Nephron progenitor cell (in vitro differentiated cells): ENCODE measurements around the gene ITFG1.
"Not testable (repeated sequence)": the region's sequence is repeated elsewhere in the genome, so short reads cannot be mapped to it uniquely, and the experiment has no call there.

Experiments used
- DNase-seq: peaks from one replicate; pipeline ENCODE4 v3.0.0; 2021
- H3K27ac Mint-ChIP-seq: 2 replicates; pipeline ENCODE4 v1.8.0; 2021; ENCODE audit warnings: mild to moderate bottlenecking, moderate library complexity, mixed read lengths
- H3K27me3 Mint-ChIP-seq: 2 replicates; pipeline ENCODE4 v1.8.0; 2021; ENCODE audit warnings: mild to moderate bottlenecking, low read depth, mixed read lengths; ENCODE audit not compliant: poor library complexity
- H3K36me3 Mint-ChIP-seq: 2 replicates; pipeline ENCODE4 v1.8.0; 2021; ENCODE audit warnings: low read depth, mixed read lengths
- H3K4me1 Mint-ChIP-seq: 2 replicates; pipeline ENCODE4 v1.8.0; 2021; ENCODE audit warnings: mixed read lengths
- H3K4me3 Mint-ChIP-seq: 2 replicates; pipeline ENCODE4 v1.8.0; 2021; ENCODE audit warnings: mild to moderate bottlenecking, moderate library complexity, mixed read lengths
- H3K9me3 Mint-ChIP-seq: 2 replicates; pipeline ENCODE4 v1.8.0; 2021; ENCODE audit warnings: mild to moderate bottlenecking, moderate library complexity, mixed read lengths
- CTCF ChIP-seq: fragments of 200-600 bp; sonication (generic); IDR thresholded peaks from 2 replicates; pipeline ENCODE4 v1.5.0; 2021; ENCODE audit warnings: antibody characterized with exemption

The ITFG1 gene

GRCh38 chr16:47448830-47449575 lies 11.9 kb downstream of the ITFG1 start:
- peaks cover 39% of the 10 kb centered on the region for H3K36me3 Mint-ChIP-seq
- no peaks in the 10 kb centered on the region for H3K9me3 Mint-ChIP-seq
- no peak overlapping the region for H3K27ac Mint-ChIP-seq
- no peak for DNase-seq
- H3K4me1 Mint-ChIP-seq: no peaks in the 10 kb centered on the region
- H3K27me3 Mint-ChIP-seq: no peaks in the 10 kb centered on the region
- H3K4me3 Mint-ChIP-seq: no peak overlapping the region
- no peak for TF ChIP-seq CTCF

- no peak for DNase-seq
- H3K9me3 Mint-ChIP-seq: peaks cover 19% of the 10 kb centered on the region
- no peak overlapping the region for H3K4me3 Mint-ChIP-seq
- H3K36me3 Mint-ChIP-seq: peaks cover 47% of the 10 kb centered on the region
- H3K4me1 Mint-ChIP-seq: no peaks in the 10 kb centered on the region
- no peak for TF ChIP-seq CTCF
- no peaks in the 10 kb centered on the region for H3K27me3 Mint-ChIP-seq
- H3K27ac Mint-ChIP-seq: no peak overlapping the region
These were observed 14.4 kb downstream of the ITFG1 start for GRCh38 chr16:47446431-47446830.

GRCh38 chr16:47442884-47443283 lies 18.0 kb downstream of the ITFG1 start:
- H3K27me3 Mint-ChIP-seq, H3K4me3 Mint-ChIP-seq, H3K4me1 Mint-ChIP-seq, H3K27ac Mint-ChIP-seq, DNase-seq: not testable (repeated sequence)
- peaks cover 49% of the 10 kb centered on the region for H3K9me3 Mint-ChIP-seq
- peaks cover 71% of the 10 kb centered on the region for H3K36me3 Mint-ChIP-seq

- not testable (repeated sequence) for H3K4me3 Mint-ChIP-seq, DNase-seq, H3K4me1 Mint-ChIP-seq, H3K27me3 Mint-ChIP-seq, H3K27ac Mint-ChIP-seq
- peaks cover 79% of the 10 kb centered on the region for H3K36me3 Mint-ChIP-seq
- H3K9me3 Mint-ChIP-seq: peaks cover 55% of the 10 kb centered on the region
These were observed 20.8 kb downstream of the ITFG1 start for GRCh38 chr16:47440066-47440465.

GRCh38 chr16:47434274-47434673 lies 26.6 kb downstream of the ITFG1 start:
- Mint-ChIP-seq H3K9me3 (peaks cover 28% of the 10 kb centered on the region), H3K36me3 (peaks cover 60% of the 10 kb centered on the region)
- not testable (repeated sequence) for DNase-seq, H3K4me1 Mint-ChIP-seq, H3K4me3 Mint-ChIP-seq, H3K27me3 Mint-ChIP-seq, H3K27ac Mint-ChIP-seq

- DNase-seq: no peak
- no peak for TF ChIP-seq CTCF
- Mint-ChIP-seq H3K36me3 (peaks cover 55% of the 10 kb centered on the region), H3K4me3 (no peak overlapping the region), H3K4me1 (no peaks in the 10 kb centered on the region), H3K27ac (no peak overlapping the region), H3K27me3 (no peaks in the 10 kb centered on the region), H3K9me3 (peaks cover 12% of the 10 kb centered on the region)
These were observed 28.9 kb downstream of the ITFG1 start for GRCh38 chr16:47431960-47432359.

GRCh38 chr16:47426806-47427205 lies 34.1 kb downstream of the ITFG1 start:
- H3K4me1 Mint-ChIP-seq: no peaks in the 10 kb centered on the region
- no peak overlapping the region for H3K4me3 Mint-ChIP-seq
- H3K27me3 Mint-ChIP-seq: no peaks in the 10 kb centered on the region
- H3K36me3 Mint-ChIP-seq: peaks cover 81% of the 10 kb centered on the region
- DNase-seq: no peak
- H3K27ac Mint-ChIP-seq: no peak overlapping the region
- no peak for TF ChIP-seq CTCF
- H3K9me3 Mint-ChIP-seq: peaks cover 19% of the 10 kb centered on the region
